ENCODE measurements around the gene HHIP.

Gene HHIP

GRCh38 chr4:144656850-144657249, 10.9 kb downstream of the HHIP start:
- peak; percentile 1 for DNase-seq

DNA sequence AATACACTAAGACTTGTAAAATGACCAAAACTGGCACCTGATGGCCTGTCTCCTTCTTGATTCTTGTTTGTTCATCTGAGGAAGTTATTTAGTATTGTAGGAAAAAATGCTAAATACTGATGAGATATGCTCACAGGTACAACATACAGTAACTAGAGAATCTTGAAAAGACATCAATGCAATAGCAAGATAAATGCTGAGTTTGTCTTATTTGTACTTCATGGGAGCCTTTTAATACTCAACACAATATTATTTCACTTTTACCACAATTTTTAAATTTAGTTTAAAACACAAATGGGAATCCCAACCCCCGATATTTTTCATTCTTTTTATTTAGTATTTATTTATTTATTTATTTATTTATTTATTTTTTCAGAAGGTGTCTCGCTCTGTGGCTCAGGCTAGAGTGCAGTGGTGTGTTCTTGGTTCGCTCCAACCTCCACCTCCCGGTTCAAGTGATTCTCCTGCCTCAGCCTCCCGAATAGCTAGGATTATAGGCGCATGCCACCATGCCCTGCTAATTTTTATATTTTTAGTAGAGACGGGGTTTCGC, 12.1 kb downstream of the HHIP start:
- no peak for DNase-seq

- DNase-seq = no peak
Measured at GRCh38 chr4:144658903-144659302, 12.9 kb downstream of the HHIP start.

GRCh38 chr4:144659447-144659846, 13.5 kb downstream of the HHIP start:
- no peak for DNase-seq

DNA sequence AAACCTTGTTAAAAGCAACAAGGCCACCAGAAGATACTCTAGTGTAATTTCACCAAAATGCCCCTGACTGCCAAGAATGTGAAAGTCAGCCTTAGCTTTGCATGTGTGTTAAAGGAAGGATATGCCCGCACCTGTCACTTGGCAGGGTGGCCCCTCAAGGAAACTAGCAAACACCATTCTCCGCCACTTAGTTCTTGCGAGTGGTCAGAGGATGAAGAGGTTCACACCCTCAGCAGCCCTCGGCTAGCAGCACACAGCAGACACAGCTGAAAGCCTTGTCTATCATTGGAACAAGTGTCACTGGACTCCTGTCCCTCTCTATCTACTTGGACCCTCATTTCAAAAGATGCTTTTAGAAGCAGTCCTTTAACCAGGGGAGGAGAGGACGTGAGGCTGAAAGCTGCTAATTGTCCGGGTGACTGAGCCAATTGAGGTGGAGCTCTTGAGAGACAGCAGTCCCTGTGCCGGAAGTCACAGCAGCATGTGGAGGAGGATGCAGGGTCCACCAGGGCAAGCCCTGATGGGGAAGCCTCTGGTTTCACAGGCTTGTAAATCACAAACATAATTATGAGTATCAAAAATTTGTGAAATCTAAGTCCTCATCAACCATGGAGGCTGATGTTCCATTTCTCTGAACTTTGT, 18.0 kb downstream of the HHIP start:
- no peak for DNase-seq

DNA sequence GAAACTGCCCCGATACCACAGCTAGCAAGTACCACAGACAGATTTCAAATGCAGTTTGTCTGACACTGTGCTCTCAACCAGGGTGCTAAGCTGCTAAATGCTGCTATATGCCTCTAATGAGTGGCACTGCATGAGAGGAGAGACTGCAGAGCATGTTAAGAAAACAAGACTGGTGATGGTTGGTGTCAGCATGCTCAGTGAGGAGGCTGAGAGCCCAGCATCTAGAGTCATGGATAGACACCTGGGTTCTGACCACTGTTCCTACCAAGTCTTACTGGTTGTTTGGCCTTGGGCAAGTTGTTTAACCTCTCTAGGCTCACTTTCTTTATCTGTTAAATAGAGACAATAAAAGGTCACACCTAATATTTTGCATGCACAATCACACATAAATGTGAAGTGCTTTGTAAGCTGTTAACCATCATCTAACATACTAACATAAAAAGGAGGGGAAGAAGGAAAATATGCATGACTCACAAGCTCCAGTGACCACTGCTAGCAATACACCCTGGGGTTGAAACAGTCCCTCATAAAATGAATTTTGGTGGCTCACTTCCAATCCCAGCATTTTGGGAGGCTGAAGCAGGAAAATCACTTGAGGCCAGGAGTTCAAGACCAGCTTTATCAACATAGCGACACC, 20.7 kb downstream of the HHIP start:
- DNase-seq = no peak

- DNase-seq = peak; percentile 6
Measured at GRCh38 chr4:144667500-144667899, 21.5 kb downstream of the HHIP start.

DNA sequence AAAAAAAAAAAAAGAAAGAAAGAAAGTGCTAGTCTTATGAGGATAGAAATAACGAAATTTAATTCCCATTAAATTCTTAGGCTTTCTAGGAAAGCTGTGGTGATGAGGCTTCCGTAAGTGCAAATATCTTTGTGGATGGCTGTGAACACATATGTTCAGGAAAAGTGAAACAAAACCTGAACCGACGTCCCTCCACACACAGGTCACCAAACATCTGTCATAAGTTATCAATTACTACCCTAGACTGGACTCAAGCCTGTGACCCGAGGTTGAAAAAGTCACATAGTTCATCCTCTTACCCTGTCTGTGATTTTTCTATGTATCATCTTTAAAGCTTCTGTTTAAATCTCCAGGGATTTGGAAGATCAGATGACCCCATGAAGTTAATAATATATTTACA, 24.8 kb downstream of the HHIP start:
- no peak for DNase-seq

GRCh38 chr4:144674711-144675110, 28.8 kb downstream of the HHIP start:
- no peak for DNase-seq

- no peak for DNase-seq
Measured at GRCh38 chr4:144681806-144682205, 35.9 kb downstream of the HHIP start.

- DNase-seq = no peak
Measured at GRCh38 chr4:144683516-144683915, 37.6 kb downstream of the HHIP start.

DNA sequence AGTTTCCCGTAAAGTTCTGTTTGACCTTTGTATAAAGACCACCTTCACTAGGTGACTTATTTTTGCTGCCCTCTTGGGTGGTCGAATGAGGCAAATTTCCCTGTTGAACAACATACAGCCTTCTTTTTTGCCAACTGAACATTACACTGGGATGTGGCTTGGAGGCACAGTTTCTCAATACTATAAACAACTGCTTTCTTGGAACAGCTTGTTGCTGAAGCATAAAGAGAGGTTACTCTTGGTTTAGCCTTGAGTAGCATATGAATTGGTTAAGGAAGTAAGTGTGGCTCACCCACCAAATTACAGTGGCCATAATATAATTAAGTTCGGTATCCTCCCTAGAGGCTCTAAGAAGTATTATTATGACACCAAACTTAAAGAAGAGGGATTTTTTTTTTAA, 40.0 kb downstream of the HHIP start:
- no peak for DNase-seq

DNA sequence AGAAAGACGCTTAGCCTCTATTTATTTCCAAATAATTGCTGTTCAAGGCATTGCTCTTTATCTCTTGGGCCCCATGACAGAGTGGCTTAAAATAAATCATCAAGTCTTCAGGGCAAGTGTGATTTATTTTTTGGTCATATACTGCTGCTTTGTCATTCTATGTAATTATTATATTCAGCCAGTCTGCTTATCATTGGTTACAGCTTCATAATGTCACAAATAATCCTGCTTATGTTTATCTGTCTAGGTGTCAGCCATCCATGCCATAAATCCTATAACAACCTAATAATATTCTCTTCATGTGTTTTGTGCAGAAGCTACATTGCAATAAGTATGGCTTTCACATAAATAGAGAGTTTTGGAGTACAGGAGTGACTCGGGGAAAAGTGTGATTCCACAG, 41.0 kb downstream of the HHIP start:
- DNase-seq = no peak

GRCh38 chr4:144687466-144687865, 41.5 kb downstream of the HHIP start:
- DNase-seq = no peak

- no peak for DNase-seq
Measured at GRCh38 chr4:144688035-144688569, 42.1 kb downstream of the HHIP start.

DNA sequence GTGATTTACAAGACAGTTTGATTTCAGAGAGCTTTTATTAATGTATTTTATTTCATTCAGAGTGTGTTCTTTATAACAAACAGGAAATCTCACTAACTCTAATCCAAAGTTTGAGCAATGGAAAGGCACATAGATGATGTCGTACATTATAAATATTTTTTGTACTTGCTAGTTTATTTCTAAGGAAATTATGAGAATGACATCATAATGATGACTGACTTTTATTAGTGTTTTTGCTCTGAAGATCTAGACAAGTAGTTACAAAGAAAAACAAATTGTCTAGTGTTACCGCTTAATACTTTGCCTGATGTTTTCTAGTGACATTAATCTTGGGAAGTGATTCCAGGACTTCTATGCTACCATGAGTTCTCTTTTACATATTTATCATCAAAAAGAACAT, 43.2 kb downstream of the HHIP start:
- no peak for DNase-seq

- DNase-seq = no peak
Measured at GRCh38 chr4:144695721-144696120, 49.8 kb downstream of the HHIP start.

- no peak for DNase-seq
Measured at GRCh38 chr4:144696376-144696775, 50.4 kb downstream of the HHIP start.

DNA sequence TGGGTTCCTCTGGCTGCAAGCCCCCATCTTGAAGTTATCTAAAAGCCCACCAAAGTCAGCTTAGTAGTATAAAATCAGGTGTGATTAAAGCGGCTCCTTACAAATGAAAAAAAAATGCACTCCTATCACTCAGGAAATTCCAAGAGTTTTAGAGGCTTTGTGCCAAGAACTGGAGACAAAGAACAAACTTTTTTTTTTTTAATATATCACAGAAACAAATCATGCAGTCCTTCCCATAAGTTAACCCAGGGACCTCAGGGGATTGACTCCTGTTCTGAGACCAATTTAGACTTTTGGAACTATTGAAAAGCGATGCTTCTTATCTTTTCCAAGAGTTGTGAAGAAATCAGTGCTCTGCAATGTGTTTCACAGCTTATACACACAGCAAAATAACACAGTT, 53.6 kb downstream of the HHIP start:
- no peak for DNase-seq

DNA sequence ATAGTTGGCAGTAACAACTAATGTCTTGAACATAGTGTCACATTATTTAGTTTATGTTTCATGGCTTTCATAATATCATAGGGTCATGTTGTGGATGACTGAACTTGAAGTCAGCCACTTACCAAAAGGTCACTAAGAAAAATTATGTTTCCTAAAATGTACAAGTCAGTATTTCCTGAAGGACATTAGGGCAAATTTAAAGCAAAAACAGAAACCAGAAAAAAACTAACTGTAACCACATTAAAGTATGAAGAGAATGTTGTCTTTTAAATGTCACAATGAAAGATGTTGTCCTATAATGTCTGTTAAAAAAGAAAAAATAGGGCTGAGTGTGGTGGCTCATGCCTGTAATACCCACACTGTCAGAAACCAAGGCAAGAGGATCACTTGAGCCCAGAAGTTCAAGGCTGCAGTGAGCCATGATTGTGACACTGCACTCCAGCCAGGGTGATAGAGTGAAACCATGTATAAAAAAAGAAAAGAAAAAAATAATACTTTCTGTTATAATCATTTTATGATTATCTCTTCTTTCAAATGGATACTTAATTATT, 55.8 kb downstream of the HHIP start:
- DNase-seq = no peak

DNA sequence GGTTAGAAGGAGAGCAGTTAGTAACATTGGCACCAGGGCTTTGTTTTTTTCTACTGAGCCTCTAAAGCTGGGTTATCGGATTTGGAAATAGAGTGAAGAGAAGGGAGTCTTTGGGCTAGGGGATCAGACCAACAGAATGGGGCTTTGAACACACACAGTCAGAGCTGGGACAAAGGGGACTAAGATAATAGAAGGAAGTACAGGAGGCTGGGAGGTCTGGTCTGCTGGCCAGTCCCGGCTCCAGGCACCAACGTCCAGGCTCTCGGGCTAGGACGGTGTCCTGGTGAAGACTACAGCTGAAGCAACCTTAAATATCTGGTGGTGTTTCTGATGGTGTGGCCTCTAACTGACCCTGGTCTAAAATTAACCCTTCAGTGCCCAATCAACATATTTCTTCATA, 57.5 kb downstream of the HHIP start:
- no peak for DNase-seq

DNA sequence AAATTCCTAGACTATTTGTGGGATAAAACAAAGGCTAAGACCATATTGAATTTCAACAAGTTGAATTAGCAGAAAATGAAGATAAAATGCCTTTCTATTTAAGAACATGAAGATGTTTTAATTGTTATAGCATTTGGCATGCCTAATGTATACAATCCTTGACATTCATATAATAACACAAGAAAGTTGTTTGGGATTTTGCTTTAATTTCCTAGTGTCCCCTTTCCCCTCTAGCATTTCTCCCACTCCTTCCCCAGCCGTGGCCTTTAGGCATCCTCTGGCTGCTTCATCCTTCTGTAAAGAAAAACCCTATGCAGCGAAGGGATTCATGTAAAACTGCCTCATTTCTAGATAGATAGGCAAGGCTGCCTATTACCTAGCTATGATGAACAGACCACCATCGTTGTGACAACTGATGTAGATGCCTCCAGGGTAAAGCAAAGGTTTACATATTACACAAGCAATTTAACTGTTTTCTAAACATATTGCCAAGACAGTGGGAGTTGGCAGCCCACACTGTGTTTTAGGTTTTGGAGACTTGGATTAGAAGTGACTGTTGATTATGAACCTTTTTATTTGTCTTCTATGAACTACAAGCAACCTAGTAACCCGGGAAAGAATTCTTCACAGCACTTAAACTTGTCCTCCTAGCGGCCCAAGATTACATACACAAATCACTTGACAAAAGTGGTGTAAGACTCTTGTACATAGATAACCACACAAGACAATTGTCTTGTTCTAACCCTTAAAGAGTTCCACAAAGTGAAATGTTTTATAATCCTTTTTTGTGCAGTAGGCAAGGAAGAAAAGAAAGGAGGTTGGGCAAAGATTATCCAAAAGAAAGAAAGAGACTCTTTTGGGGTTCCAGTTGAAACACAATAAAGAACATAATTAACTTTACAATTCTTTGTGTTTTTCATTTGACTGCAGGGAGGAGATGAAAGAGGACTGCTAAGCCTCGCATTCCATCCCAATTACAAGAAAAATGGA, 59.9 kb downstream of the HHIP start:
- peak; percentile 50 for DNase-seq

GRCh38 chr4:144709159-144709558, 63.2 kb downstream of the HHIP start:
- no peak for DNase-seq
